Aorta (tissue), 5 donors: ENCODE measurements around the gene KRT82. TPM values are rescaled to one million over a fixed set of nuclear protein-coding genes. Genes with fewer than 3 reads are reported as not detected.

Experiments used
- ATAC-seq: fragments of 200-7000 bp; cut with Tn5 transposase; one replicate; pipeline ENCODE4 v1.9.1; 2022; ENCODE audit warnings: moderate library complexity; ENCODE audit not compliant: low FRiP score
- DNase-seq, 2 donors: peaks; one replicate each; pipeline ENCODE4 v3.0.0-alpha.2; 2020
- H3K27ac ChIP-seq, 2 donors: one replicate each; pipeline ENCODE4 v1.5.1; 2013; ENCODE audit warnings: low read length in 2 of 2, mild to moderate bottlenecking in 2 of 2, moderate library complexity in 2 of 2, control low read depth in 1 of 2, inconsistent platforms in 1 of 2, low read depth in 1 of 2
- H3K27me3 ChIP-seq, 2 donors: one replicate each; pipeline ENCODE4 v1.6.1; 2013; ENCODE audit warnings: control low read depth in 1 of 2, low read length in 1 of 2, mild to moderate bottlenecking in 1 of 2, moderate library complexity in 1 of 2; ENCODE audit not compliant: insufficient read depth in 2 of 2, control insufficient read depth in 1 of 2
- H3K36me3 ChIP-seq, 2 donors: one replicate each; pipeline ENCODE4 v1.6.1; 2013; ENCODE audit warnings: control low read depth in 1 of 2, low read length in 1 of 2, mild to moderate bottlenecking in 1 of 2; ENCODE audit not compliant: insufficient read depth in 2 of 2, control insufficient read depth in 1 of 2
- H3K4me1 ChIP-seq, 2 donors: one replicate each; pipeline ENCODE4 v1.6.1; 2013; ENCODE audit warnings: low read length in 2 of 2, control low read depth in 1 of 2, mild to moderate bottlenecking in 1 of 2, moderate library complexity in 1 of 2; ENCODE audit not compliant: insufficient read depth in 2 of 2, control insufficient read depth in 1 of 2
- H3K4me3 ChIP-seq, 2 donors: one replicate each; pipeline ENCODE4 v1.5.1; 2013; ENCODE audit warnings: low read length in 2 of 2, control low read depth in 1 of 2, mild to moderate bottlenecking in 1 of 2
- H3K9me3 ChIP-seq: one replicate; pipeline ENCODE4 v1.6.1; 2013; ENCODE audit warnings: mild to moderate bottlenecking, low read length; ENCODE audit not compliant: control insufficient read depth
- WGBS, 2 donors: extraction: QIAGEN DNeasy Blood & Tissue Kit; methylation state at CpG; one replicate each; pipeline ENCODE4 v1.1.7; 2013; 5-methylcytosine and 5-hydroxymethylcytosine counted together
- intact Hi-C, 2 donors: fragments of 100-400 bp; cut with DNase I; formaldehyde crosslinking; loops; one replicate each; pipeline versions ENCODE4 v1.14.2 to v1.15.0; 2022
- polyA plus RNA-seq, 2 donors: library from polyadenylated mRNA; stranded (reverse); fragments of 200-250 nt; gene quantifications; one replicate each; pipeline ENCODE4 v1.2.3, GENCODE V29; 2013
- total RNA-seq, 2 donors: library from RNA; stranded (reverse); fragmentation: NEBNext Ultra II Directional; extraction: Animal tissue kit (Norgen Biotek cat#: 25700); gene quantifications; one replicate each; pipeline ENCODE4 v1.2.1, GENCODE V29; 2021
- donor health status: healthy with polysubstance abuse.
- donor health status: Bipolar disorder and iron deficiency.
- donor health status: DM: no; HTN: no; CAD: no.
- donor health status: DM: no; HTN: no; CAD: no.
- donor health status: DM: yes; HTN: yes; CAD: no.

KRT82 gene
- total and polyA plus RNA-seq, 4 donors: not detected

DNA sequence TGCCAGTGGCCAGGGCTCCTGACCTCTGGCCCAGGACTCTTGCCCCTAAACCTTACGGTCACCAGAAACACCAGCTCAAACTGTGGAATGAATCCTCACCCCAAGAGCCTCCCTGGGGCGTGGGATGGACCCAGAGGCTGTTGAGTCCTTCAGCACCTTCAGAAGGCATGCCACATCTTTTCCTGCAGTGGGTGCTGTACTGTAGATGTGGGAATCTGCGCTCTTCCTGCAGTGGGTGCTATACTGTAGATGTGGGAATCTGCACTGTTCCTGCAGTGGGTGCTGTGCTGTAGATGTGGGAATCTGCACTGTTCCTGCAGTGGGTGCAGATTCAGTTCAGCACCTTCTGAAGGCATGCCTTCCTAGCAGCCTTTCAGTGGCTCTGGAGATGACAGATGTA lies 1.2 kb downstream of the KRT82 start:
- intact Hi-C loops: no loop called here
- H3K9me3 ChIP-seq: no peaks in the 10 kb centered on the region
- no peak overlapping the region for H3K4me3 ChIP-seq
- ATAC-seq: no peak
- no peaks in the 10 kb centered on the region for H3K4me1 ChIP-seq
- H3K36me3 ChIP-seq: no peaks in the 10 kb centered on the region
- no peaks in the 10 kb centered on the region for H3K27me3 ChIP-seq
- H3K27ac ChIP-seq: no peak overlapping the region
- peak in 1 of 2 donors; percentile 50 for DNase-seq
- WGBS, 2 donors: 93 to 98% methylated on average over 3 of the region's 3 CpGs

DNA sequence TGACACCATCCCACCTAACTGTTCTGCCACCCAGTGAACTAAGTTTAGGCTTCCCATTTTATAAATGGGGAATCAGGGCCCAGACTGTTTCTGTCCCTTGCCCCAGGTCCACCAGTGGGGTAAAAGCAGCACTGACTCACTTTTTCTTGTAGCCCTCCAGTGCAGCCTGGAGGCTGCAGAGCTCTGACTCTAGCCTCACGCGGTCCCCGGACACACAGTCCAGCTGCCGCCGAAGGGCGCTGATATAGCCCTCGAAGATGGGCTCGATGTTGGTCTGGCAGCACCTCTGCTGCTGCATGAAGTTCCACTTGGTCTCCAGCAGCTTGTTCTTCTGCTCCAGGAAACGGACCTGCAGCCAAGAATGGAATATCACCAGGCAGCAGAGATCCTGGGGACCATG lies 2.6 kb downstream of the KRT82 start:
- peak in 1 of 2 donors; percentile 59 for DNase-seq
- H3K9me3 ChIP-seq: no peaks in the 10 kb centered on the region
- H3K36me3 ChIP-seq: no peaks in the 10 kb centered on the region
- intact Hi-C loops: no loop called here
- no peak overlapping the region for H3K4me3 ChIP-seq
- WGBS, 2 donors: 92 to 95% methylated on average over 9 of the region's 9 CpGs
- no peaks in the 10 kb centered on the region for H3K27me3 ChIP-seq
- H3K4me1 ChIP-seq: no peaks in the 10 kb centered on the region
- H3K27ac ChIP-seq: no peak overlapping the region
- no peak for ATAC-seq

DNA sequence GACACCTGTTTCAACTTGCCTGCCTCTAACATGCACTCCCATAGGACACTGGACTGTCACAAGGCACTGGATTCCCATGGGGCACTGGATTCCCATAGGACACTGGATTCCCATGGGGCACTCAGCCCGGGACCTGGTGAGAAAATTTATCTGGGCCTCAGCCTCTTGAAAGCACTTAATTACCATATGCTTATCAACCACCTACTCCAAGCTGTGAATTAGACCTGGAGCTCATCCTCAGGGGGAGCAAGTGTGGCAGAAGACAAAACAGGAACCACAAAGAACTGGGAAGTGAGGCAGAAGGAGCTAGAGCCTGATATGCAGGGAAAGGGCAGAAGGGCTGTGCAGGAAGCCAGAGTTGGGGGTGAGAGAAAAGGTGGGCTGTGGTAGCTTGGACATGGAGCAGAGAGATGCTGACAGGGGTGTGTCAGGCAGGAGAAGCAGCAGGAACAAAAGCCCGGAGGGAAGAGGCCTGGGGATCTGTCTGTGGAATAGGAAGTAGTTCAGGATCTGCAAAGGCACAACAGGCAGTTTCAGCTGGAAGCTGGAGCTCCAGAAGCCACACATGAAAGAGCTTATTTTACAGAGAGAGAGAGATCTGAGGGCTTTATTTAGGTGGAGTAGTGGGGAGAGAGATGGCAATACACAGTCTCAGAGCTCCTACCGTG lies 3.1 kb downstream of the KRT82 start:
- Histone ChIP-seq H3K27ac (no peak overlapping the region), H3K9me3 (no peaks in the 10 kb centered on the region), H3K4me1 (no peaks in the 10 kb centered on the region), H3K4me3 (no peak overlapping the region), H3K36me3 (no peaks in the 10 kb centered on the region), H3K27me3 (no peaks in the 10 kb centered on the region)
- ATAC-seq (no peak), DNase-seq (peak in 1 of 2 donors; percentile 44)
- 78% methylated on average over 3 of the region's 3 CpGs for WGBS, 2 donors
- intact Hi-C loops: no loop called here

DNA sequence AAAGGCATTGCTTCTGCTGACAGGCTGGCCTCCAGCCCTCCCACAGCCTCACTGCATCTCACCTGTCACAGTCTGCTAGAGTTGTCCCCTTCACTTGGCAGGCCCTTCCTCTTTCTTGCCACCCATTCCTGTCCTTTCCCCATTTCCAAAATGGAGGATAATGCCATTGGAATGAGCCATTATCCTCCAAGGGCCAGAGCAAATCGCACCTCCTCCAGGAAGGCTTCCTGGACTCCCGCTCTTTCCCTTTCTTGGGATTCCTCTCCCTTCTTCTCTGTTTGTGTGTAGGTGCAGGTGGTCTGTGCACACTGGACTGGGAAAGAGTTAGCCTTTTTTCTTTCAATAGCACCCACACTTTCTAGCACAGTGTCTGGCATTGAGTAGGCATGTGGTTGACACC lies 3.8 kb downstream of the KRT82 start:
- Histone ChIP-seq H3K27me3 (no peaks in the 10 kb centered on the region), H3K27ac (no peak overlapping the region), H3K36me3 (no peaks in the 10 kb centered on the region), H3K4me1 (no peaks in the 10 kb centered on the region), H3K4me3 (no peak overlapping the region), H3K9me3 (no peaks in the 10 kb centered on the region)
- no peak for ATAC-seq
- intact Hi-C loops: no loop called here
- DNase-seq: peak in 1 of 2 donors; percentile 21
- WGBS, 2 donors: 98% methylated on average over 2 of the region's 2 CpGs

DNA sequence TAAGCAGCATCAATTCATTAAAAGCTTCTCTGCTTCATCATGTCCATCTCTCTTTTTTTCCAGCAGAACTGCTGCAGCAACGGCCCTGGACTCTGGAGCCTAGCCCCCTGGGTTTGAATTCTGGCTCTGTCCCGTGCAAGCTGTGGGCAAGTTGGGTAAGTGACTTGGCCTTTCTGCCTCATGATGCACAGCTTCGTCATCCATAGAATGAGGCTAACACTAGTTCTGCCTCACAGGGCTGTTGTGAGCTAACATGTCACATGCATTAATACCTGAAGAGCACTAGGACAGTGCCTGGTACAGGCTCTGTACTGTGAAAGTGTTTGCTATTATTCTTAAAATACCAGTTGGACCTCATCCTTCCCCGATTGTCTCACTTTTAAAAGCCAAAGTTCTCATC lies 4.2 kb downstream of the KRT82 start:
- 84 to 91% methylated on average over 4 of the region's 4 CpGs for WGBS, 2 donors
- ATAC-seq: no peak
- no peak overlapping the region for H3K4me3 ChIP-seq
- no peaks in the 10 kb centered on the region for H3K9me3 ChIP-seq
- H3K36me3 ChIP-seq: no peaks in the 10 kb centered on the region
- H3K4me1 ChIP-seq: no peaks in the 10 kb centered on the region
- peak in 1 of 2 donors; percentile 8 for DNase-seq
- no peaks in the 10 kb centered on the region for H3K27me3 ChIP-seq
- H3K27ac ChIP-seq: no peak overlapping the region
- intact Hi-C loops: no loop called here

DNA sequence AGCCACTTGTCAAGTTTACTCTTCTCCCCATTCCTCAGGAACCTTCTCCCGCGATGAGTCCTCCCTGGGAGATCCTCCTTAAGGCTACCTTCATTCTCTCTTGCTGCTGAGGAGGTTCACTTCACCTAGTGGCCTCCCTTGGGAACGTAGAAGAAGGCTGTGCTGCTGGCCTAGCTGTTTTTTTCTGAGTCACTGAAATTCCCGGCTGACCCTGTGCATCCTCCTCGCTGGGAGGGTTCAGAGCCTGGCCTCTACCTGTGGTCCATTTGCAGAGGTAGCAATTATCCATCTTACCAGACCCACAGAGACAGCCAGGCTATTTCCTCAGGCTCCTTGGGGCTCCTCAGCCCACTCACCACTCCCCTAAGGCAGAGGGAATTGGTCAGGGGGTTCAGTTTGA lies 4.6 kb downstream of the KRT82 start:
- Histone ChIP-seq H3K27ac (no peak overlapping the region), H3K36me3 (no peaks in the 10 kb centered on the region), H3K4me3 (no peak overlapping the region), H3K4me1 (no peaks in the 10 kb centered on the region), H3K27me3 (no peaks in the 10 kb centered on the region), H3K9me3 (no peaks in the 10 kb centered on the region)
- DNase-seq (no peak), ATAC-seq (no peak)
- intact Hi-C loops: no loop called here
- 88 to 89% methylated on average over 5 of the region's 5 CpGs for WGBS, 2 donors

DNA sequence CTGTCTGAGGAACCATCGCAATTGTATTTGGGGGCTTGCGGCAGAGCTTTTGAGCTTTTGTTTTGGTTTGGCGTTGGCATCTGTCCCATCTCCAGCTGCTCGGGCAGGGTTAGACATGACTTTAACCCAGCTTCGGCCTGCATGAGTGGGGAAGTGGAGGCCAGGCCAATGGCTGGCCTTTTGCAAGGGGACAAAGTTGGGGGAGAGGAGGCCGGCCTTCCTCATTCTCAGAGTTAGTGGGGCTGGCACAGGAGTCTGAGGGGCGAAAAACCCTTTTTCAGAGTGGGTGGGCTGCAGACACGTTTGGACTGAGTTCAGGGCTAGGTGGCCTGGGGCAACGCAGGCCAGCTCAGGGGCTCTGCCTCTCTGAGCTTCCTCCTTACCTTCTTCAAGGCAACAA lies 5.2 kb downstream of the KRT82 start:
- Histone ChIP-seq H3K27ac (no peak overlapping the region), H3K27me3 (no peaks in the 10 kb centered on the region), H3K4me1 (no peaks in the 10 kb centered on the region), H3K36me3 (no peaks in the 10 kb centered on the region), H3K9me3 (no peaks in the 10 kb centered on the region), H3K4me3 (no peak overlapping the region)
- DNase-seq: peak in 1 of 2 donors; percentile 43
- intact Hi-C loops: no loop called here
- no peak for ATAC-seq
- 87 to 90% methylated on average over 9 of the region's 9 CpGs for WGBS, 2 donors

DNA sequence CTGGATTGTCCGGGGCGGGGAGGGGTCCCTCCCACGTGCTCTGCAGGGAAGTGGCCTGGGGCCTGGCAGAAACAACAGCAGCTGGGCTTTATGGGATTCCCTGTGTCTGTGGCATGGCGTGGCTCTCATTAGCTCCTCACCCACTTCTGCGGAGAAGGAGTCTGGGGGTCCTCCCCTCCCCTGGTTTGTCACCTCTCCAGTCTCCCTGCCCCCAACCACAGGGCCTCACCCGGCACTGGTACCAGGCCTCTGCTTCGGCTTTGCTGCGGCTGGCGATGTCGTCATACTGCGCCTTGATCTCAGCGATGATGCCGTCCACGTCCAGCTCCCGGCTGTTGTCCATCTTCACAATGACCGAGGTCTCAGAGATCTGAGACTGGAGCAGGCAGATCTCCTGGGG lies 6.4 kb downstream of the KRT82 start:
- H3K4me1 ChIP-seq: no peaks in the 10 kb centered on the region
- intact Hi-C loops: no loop called here
- ATAC-seq (no peak), DNase-seq (peak in 1 of 2 donors; percentile 62)
- no peaks in the 10 kb centered on the region for H3K9me3 ChIP-seq
- H3K36me3 ChIP-seq: no peaks in the 10 kb centered on the region
- H3K4me3 ChIP-seq: no peak overlapping the region
- H3K27ac ChIP-seq: no peak overlapping the region
- no peaks in the 10 kb centered on the region for H3K27me3 ChIP-seq
- WGBS, 2 donors: 97 to 98% methylated on average over 15 to 16 of the region's 16 CpGs

DNA sequence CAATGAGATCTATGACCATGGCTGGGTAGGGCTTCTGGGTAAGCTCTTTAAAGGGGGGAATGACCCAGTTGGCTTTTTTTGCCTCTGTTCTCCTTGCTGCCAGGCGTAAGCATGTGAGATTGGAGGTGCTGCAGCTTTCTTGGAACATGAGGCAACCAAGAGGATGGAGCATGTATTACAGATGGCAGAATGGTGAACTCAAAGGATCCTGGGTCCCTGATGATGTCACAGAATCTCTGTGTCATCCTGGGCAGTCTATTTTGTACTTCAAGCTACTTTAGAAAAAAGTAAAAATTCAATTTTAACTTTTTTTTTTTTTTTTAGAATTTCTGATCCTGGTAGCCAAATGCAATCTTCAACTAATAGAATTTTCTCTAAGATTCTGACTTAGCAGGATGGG lies 8.0 kb downstream of the KRT82 start:
- 90 to 91% methylated on average over 1 of the region's 1 CpG for WGBS, 2 donors
- Histone ChIP-seq H3K27ac (no peak overlapping the region), H3K4me3 (no peak overlapping the region), H3K4me1 (no peaks in the 10 kb centered on the region), H3K9me3 (no peaks in the 10 kb centered on the region), H3K36me3 (no peaks in the 10 kb centered on the region), H3K27me3 (no peaks in the 10 kb centered on the region)
- DNase-seq (peak in 1 of 2 donors; percentile 4), ATAC-seq (no peak)
- intact Hi-C loops: no loop called here
